Measurements from ENCODE around the gene HDAC7.
A peak's percentile ranks its signal among the peaks of the same experiment; 100 is the strongest.

The HDAC7 gene

GRCh38 chr12:47819896-47820630 is at the start of gene HDAC7:
Gene HDAC7 (minus strand): TSS chr12:47819903. CDS start chr12:47819785, 118 bp downstream.
- DNase-seq (ENCODE audit: low read depth) = peak; percentile 69

DNA sequence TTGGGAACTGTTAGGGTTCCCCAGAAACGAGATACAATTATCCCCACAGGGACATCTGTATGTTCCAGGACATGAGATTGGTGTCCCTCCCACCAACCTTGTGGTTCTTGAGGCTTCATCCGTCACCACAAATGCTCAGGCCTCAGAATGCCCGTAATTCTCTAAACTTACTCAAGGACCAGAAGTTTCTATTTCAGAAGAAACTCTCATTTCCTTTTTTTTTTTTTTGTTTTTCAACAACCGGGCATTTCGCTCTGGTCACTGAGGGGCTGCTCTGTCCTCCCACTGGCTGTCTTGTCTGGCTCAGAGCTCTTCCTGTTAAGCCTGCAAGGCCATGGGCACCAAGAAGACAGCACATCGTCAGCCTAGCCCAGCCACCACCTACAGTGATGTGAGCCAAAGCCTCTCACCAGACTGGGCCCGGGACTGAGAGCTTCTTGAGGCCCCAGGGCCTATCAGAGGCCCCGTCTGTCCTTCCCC is 48.9 kb upstream of the HDAC7 start:
- no peak for DNase-seq (ENCODE audit: low read depth)

DNA sequence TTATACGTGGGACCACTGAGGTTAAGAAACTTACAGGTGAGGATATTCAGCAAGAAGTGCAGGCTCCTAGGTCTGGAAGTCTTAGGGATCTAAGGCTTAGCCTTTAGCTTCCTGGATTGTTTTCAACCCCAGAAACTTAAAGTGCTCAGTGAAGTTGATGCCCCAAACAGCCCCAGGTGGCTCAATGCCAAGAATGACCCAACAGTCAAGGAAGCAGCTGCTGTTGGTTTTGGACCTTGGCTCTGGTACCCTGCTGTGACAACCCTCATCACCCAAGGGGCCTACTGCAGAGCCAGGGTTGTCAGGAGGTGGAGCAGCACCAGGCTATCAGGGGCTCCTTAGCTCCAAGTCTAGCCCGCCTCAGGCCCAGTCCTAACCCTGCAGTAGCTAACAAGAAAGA is 48.3 kb upstream of the HDAC7 start:
- DNase-seq (ENCODE audit: low read depth) = no peak

DNA sequence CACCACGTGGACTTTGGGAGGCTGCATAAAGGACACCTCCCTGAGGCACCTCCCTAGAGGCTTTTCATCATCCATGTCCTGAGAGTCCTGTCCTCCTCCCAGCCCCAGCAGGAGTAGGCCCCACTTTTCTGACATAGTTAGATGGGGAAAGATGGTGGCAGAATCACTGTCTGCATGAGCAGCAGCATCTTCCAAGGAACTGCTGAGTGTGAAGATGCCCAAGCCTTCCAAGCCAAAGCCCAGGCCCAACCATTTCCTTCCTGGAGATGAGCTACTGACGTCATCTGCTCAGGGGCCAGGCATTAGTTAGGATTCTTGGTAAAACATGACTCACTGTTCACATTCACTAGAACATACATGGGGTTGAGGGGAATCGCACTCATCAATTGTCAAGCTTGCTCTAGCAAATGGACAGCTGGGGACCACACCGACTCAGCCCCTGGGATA is 47.8 kb upstream of the HDAC7 start:
- DNase-seq (ENCODE audit: low read depth) = peak; percentile 62

DNA sequence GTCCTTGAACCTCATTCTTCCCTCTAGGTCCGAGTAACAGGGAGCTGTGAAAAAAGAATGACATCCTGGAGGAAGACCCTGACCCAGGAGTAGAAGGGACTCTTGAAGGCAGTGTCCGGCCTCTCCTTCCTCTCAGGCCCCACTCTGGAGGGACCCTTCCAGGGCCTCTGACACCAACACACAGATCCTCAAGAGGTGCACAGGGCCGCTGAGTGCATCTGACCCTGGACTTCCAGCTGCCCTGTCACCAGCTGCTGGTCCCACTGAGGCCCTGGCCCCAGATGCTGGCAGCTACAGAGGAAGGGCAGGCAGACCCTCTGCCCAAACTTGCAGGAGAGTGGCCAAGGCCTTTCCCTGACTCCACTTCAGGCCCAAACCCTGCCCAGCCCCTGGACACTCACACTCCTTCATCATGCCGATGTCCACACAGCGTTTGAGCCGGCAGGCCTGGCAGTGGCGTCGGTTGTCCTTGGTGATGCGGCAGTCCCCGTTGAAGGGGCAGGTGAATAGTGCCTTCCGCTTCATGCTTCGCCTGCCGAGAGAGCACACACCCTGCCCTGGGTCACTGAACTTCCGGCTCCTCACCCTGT is 45.0 kb upstream of the HDAC7 start:
- DNase-seq (ENCODE audit: low read depth) = no peak

GRCh38 chr12:47863985-47864384 is 44.3 kb upstream of the HDAC7 start:
- no peak for DNase-seq (ENCODE audit: low read depth)

DNA sequence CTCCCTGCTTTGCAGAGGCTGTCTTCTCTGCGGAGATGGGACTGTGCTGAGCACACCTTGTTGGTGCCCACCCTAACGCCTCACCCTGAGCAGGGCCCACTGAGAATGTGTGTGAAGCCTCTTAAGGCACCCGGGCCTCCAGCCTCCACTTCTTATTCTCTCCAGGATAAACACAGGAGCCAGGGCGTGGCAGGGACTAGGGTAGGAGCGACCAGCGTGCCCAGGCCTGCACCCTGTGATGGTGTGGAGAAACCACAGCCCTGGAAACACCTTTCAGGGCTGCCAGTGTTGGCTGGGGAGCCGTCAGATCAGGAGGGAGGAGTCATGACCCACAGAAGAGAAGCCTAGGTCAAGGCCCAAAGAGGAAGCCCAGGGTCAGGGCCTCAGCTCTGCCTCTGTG is 43.8 kb upstream of the HDAC7 start:
- no peak for DNase-seq (ENCODE audit: low read depth)

DNA sequence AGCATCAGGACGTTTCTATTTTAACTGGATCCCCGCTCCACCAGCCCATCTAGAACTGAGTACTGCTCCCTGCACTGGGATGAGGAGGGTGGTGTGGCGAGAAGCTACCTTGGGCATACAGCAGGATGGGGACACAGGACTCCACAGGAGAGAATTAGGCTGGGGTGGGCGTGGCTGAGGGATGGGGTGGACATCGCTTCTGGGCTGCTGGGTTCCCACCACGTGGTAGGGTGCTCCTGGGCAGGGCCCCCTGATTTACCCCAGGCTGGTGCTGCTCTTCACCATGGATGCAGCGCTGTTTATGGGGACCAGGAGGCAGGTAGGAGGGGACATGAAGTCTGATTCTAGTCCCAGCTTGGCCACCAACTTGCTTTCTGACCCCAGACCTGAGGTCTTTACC is 43.2 kb upstream of the HDAC7 start:
- no peak for DNase-seq (ENCODE audit: low read depth)

- no peak for DNase-seq (ENCODE audit: low read depth)
Measured at GRCh38 chr12:47862167-47862750, 42.6 kb upstream of the HDAC7 start.

DNA sequence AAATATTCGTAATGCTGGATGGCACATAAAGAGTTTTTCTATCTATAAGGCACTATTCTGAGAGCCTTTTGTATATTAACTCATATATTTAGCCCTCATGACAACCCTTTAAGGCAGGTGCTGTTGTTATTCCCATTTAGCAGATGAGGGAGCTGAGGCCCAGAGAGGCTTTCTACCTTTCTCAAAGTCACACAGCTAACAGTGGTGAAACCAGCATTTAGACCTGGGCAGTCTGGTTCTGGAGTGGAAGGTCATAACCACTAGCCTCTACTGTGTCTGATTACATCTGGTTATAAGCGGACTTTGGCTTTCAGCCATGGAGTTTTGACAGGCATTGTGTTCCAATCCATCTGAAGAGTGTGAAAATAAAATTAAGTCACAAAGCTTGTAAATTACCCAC is 41.2 kb upstream of the HDAC7 start:
- DNase-seq (ENCODE audit: low read depth) = no peak

GRCh38 chr12:47860279-47860841 is 40.7 kb upstream of the HDAC7 start:
- no peak for DNase-seq (ENCODE audit: low read depth)

- no peak for DNase-seq (ENCODE audit: low read depth)
Measured at GRCh38 chr12:47858511-47859266, 39.0 kb upstream of the HDAC7 start.

DNA sequence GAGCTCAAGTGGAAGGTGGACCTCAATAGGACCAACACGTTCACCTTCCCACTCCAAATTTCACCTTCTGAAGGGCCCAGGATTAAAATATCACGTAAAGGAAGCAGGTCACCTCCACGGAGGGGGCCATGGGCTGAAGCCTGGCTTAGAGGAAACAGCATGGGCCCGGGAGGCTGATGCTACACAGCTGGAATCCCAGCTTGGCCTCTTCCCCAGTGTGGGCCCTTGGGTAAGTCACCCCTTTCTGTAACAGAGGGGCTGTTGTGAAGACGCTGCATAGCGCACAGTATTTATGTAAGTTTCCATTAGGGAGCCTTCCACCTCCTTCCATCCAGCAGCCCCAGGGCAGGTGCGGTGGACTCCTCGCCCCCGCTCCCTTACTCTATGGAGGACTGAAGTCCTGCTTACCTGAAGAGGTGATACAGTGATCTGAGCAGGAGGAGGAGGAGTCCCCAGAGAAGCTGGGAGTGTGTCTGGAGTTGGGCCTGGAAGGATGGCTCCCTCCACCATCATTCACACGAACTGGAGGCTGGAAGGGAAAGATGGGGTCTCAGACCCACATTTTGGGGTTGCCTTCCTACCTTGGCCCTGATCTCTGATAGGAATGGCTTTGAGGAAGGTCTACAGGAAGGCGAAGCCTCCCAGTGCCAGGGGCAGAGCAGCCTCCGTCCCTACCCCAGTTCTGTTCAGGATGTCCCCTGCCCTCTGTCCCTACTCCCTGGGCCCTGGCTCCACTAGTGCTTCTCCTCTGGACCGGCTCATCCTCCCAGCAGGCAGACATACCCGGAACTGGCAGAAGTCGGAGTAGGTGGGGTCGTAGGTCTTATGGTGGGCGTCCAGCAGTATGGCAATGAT is 37.2 kb upstream of the HDAC7 start:
- DNase-seq (ENCODE audit: low read depth) = no peak

DNA sequence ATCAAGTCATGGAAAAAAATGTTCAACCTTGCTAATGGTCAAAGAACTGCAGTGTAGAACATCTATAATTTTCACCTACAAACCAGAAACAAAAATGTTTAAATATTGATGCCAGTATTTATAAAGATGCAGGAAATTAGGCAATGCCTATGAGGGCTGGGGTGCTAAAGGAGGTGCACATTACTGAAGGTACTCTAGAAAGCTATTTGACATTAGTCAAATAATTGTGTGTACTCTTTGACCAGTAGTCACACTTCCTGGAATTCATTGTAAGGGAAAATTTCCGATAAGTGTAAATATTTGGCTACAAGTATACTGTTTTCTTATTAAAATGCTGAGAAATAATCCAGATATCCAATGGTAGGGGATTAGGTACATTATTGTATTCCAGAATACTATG is 36.4 kb upstream of the HDAC7 start:
- no peak for DNase-seq (ENCODE audit: low read depth)

DNA sequence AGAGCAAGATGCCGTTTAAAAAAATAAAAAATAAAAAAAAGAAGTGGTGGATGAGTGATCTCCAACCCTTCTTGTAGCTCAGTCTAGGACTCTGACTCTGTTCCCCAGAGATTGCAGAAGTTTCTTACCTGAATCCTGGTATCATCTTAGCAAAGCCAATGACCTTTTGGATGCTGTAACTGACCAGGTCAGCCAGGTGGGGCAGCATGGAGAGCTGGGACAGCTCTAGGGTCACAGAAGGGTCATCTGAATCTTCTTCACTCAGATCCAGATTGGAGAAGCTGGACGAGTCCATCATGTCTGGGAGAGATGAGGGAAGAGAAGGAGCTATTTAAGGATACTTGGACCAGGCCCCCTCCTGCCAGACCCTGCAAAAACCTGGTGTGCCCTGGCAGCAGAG is 35.8 kb upstream of the HDAC7 start:
- DNase-seq (ENCODE audit: low read depth) = no peak

GRCh38 chr12:47854531-47854930 is 34.8 kb upstream of the HDAC7 start:
- no peak for DNase-seq (ENCODE audit: low read depth)

DNA sequence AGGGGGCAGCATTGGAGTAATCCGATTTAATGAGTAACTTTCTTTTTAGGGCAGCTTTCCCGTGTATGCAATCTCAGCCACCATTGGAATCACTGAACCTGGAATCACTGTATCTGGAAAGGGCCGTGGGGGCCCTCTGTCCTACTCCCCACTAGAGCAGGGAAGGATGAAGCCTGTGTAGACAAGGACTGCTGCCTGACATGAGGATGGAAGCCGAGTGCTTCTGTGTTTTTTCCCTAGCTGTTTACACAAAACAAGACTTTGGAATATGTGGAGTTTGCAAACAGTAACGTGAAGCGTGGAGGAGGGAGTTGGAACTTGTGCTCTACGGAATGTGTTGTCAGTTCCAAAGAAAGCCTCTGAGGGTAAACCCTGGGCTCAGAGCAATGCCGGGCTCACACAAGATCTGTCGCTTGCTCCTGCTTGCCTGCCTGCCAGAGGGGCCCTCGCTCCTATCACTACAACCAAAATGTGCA is 32.4 kb upstream of the HDAC7 start:
- DNase-seq (ENCODE audit: low read depth) = no peak

DNA sequence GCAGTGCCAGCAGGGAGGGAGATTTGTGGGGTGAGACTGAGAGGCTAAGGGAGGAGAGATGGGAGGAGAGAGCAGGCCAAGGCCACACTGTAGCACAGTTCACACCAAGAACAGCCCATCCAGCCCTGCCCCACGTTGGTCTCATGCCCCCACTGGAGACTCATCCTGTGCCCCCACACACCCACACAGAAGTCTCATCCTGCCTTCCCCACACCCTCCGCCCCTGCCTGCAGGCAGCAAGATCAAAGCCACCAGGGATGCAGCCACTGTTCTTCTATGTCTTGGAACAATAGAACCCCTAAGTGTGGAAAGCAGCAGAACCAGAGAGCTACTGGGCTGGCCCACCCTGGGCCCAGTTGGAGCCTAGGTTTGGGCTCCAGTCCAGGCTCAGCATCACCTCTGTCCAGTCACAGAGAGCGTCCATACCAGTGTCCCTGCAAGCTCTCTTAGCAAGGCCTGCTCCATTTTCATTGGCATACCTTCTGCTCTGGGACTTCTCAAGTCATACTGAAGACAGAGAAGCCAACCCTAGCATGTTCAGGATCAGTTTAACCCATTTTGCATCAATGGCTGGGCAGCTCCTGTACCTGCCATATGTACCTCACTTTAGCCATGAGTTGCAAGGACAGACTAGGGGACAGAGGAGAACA is 31.7 kb upstream of the HDAC7 start:
- no peak for DNase-seq (ENCODE audit: low read depth)

DNA sequence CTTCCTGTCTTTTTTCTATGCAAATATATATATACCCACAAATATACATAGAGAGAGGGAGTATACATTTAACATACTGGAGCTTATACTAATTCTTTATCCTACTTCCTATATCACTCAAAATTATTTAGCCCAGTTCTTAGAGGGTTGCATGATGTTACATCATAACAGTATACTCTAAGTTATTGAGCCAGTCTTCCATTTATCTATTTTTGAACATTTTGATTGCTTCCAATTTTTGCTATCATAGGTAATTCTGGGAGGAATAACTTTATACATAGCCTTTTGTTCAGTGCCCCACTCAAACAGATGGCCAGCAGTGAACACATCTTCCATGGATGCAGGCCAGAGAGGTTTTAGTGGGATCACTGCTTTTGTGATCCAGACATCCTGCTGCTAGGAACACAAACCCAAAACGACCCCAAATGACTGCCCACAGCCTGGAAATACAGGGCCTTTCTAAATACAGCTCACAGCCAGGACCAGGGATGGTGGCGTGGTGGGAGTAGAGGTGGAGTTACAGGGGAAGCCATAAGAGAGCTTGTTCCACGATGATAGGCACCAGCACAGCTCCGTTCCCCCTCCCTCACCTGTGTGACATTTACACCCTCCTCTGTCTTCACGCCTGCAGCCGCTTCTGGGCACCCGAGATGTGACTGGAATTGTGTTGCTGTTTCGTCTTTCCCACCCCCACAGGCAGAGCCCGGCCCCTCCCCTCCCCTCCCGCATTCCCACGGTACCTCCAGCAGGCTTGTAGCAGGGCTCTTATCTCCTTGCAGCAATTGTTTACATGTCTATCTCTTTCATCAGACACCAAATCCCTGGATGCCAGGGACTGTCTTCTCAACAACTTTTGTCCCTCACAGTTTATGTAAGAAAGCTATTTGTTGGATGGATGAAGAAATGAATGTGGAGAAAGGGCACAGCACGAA is 30.7 kb upstream of the HDAC7 start:
- no peak for DNase-seq (ENCODE audit: low read depth)

GRCh38 chr12:47849261-47849660 is 29.6 kb upstream of the HDAC7 start:
- no peak for DNase-seq (ENCODE audit: low read depth)
